GM19193 (cell line): ENCODE data around the gene WFIKKN1.

Experiments used
- POLR2A ChIP-seq: IDR thresholded peaks from 4 replicates; pipeline ENCODE4 v1.6.1; 2011; ENCODE audit not compliant: insufficient read depth, insufficient read length; ENCODE audit errors: extremely low read depth

WFIKKN1 gene

DNA sequence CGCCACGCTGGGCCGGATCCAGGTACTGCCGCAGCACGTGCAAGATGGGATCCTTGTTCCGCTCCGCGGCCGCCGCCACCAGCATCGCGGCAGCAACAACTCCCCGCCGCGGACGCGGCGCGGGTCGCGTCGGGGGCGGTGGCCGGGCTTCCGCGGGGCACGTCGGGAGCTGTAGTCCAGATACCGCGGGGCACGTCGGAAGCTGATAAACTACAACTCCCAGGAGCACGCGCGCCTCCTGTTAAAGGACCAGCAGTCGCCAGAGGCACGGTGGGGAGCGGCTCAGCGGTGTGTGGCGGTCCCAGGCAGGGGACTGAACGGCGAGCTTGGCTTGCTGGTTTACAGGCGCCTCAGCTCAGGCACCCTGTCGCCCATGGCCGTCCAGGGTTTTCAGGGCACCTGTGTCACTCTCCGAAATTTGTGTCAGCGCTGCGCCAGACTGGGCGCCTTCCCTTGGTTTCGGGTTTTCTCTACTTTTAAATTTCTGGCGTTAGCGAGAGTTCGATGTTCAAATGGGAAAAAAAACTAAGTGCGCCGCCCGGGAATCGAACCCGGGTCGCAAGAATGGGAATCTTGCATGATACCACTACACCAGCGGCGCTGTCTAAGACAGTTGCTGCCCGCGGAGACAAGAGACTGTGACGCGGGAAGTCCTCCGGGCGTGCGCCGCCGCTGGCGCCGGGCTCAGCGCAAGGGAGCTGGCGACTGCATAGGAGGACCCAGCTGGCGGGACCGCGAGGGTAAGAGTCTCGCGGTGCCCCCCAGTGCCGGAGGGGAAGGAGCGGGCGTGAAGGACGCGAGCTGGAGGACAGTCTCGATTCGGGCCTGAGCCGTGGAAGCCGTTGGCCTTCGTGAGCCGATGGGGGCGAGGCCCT is 5.7 kb downstream of the WFIKKN1 start, which contains the start of gene METTL26:
TSS of gene METTL26 (minus strand) at position 100 of the 875 bp plus-strand sequence. CDS start at position 85, 15 bp downstream.
- peak; percentile 79 for TF ChIP-seq POLR2A

DNA sequence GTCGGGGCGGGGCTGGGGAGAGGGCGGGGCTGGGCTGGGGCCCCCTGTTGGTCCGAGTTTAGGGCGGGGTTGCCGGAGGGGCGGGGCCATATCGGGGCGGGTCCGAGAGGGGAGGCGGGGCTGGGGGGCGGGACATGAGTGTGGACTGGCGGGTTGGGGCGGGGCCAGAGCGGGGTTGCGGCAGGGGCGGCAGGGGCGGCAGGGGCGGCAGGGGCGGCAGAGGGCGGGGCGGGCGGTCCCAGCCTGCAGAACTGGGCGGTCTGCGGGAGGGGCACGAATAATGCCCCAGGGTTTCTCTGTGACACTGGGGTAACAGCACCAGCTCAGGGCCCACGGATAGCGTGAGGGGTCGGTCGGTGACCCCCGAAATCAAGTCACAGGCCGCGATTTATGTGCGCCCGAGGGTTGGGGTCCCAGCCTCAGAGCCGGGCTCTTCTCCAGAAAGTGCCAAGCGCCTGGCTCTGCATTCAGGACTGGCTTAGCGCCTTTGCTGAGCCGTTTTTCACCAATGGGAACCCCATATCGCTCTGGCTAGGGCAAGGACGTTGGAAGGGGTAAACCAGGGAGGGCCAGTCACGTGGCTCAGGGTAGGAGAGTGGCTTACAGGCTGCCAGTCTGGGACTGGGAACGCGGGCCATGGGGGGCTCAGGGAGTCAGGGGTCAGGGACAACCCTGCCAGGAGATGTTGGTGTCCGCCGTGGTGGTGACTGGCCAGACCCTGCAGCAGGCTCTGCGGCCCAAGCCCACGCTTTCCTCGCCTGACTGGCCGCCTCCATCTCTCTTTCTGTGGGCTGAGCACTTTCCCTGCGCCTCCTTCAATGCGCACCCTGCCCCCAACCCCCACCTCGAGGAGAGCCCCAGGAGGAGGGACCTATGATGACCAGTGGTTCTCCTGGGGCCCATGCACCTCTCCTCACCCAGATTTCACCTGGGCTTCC is 6.6 kb downstream of the WFIKKN1 start:
- TF ChIP-seq POLR2A, result no peak

DNA sequence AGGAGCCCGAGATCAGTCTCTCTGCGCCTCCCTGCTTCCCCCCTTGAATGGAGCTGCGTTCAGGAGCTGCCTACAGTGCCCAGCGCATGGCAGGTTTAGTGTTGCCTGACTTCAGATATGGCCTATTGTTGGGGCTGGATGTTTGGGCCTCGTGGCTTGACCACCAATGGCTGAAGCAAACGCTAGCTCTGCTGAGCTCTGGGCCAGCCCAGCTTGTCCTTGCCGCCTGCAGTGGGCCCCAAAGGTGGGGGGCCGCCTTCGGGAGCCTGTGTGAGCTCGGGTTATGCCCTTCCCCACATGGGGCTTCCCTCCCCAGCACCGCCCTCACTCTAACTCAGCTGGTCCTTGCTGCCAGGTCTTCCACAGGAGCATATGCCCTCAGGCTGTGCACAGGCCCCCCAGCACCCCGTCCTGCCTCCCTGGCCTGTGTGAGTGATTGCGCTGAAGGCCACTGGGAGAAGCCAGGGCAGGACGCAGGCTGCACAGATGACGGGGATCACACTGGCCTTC is 7.3 kb downstream of the WFIKKN1 start:
- no peak for TF ChIP-seq POLR2A

DNA sequence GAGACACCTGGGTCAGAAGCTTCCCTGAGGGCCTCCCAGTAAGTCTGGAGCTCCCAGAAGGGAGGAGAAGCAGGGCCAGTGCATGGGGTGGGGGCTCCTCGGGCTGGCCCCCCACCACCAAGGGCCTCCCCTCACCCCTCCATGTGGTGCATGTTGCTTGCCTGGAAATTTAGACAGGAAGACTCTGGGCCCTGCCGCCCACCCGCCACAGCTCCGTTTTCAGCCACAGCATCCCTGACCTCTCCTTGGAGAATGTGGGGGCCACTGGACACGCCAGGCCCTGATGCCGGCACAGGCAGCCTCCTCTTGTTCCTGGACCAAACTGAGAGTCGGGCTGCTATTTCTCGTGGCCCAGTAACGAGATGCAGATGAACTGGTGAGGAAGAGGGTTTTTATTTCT is 8.1 kb downstream of the WFIKKN1 start:
- TF ChIP-seq POLR2A, result no peak

DNA sequence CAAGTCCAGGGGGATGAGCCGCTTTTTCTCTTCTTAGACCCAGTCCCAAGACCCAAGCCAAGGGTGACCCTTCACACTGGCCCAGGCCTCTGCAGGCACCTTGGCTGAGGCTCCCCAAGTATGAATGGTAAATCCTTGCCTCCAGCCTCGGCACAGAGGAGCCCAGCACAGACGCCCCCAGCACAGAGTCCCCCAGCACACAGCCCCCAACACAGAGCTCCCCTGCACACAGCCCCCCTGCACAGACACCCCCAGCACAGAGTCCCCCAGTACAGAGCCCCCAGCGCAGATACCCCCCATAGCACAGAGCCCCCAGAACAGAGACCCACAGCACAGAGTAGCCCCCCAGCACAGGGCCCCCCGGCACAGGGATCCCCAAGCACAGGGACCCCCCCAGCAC is 9.8 kb downstream of the WFIKKN1 start:
- TF ChIP-seq POLR2A, result no peak

DNA sequence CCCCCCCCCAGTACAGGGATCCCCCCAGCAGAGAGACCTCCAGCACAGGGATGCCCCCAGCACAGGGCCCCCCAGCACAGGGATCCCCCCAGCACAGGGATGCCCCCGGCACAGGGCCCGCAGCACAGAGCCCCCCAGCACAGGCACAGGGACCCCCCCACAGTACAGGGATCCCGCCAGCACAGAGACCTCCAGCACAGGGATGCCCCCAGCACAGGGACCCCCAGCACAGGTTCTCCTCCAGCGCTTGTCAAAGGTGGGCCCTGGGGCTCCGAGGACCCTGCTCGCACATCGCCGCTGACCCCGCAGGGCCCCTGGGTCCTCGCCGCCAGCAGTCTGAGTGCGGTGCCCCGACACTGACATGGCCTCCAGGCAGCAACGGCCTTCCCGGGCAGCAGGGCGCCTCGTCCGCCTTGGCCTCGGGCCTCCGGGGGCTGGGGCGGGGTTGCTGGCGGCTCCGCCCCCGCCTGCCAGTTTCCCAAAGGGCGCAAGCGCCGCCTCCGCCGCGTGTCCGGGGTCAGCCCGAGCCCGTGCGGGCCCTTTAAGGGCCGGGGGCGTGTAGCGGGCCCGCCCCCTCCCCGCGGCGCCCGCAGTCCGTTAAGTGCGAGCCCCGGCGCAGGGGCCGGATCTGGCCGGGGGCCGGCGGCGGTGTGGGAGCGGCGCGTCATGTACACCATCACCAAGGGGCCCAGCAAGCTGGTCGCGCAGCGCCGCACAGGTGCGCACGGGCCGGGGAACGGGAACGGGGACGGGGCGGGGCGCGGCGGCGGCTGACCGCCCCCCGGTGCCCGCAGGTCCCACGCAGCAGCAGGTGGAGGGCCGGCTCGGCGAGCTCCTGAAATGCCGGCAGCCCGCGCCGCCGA is 10.8 kb downstream of the WFIKKN1 start, which contains the start of gene MCRIP2:
TSS of gene MCRIP2 (plus strand) at position 503 of the 863 bp plus-strand sequence. CDS start at position 667, 164 bp downstream.
- TF ChIP-seq POLR2A, result peak; percentile 66

DNA sequence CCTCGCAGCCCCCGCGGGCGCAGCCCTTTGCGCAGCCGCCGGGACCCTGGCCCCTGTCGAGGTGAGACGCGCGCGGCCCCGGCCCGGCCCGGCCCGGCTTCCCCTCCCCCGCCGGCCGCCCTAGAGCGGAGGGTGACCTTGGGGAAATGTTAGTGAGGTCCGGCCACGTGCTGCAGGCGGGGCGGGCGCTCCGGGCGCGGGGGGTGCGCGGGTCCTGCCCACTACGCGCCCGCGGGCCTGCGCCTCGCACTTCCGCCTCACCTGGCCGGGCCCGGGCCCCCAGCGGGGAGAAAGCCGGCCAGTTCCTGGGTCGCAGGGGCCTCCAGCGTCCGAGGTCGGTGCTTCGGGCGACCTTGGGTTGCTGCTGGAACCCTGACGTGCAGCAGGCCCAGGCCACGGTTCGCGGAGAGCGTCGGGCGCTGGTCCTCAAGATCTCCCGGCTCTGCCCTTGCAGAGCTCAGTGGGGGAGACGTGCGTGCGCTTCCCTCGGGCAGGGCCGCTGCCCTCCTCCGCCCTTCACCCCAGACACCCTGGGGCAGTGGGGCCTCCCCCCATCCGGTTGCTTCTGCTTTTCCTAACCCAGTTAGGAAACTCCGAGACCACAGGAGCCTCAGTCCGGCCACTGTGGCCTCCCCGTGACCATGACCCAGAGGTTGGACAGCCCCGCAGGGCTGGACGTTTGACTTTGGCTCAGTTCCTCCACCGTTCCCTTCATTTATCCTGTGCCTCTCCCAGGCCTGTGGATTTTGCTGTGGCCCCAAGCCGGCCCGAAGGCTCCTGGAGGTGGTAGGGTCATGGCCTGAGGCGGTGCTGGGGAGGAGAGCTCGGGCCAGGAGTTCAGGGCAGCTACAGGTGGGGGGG is 11.6 kb downstream of the WFIKKN1 start:
- peak; percentile 22 for TF ChIP-seq POLR2A

DNA sequence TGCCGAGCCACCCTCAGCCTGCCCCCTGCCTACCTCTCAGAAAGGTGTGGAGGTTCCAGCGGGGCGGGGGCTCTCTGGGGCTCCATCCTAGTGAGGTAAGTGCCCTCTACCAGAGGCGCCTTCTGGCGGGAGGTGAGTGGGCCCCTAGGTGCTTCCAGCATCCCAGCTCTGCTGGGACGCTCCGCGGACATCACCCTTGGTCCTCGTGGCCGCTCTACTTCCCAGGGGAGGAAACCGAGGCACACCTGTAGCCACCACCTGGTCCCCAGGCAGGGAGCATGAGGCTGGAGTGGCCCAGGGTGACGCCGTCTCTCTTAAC is 12.2 kb downstream of the WFIKKN1 start:
- TF ChIP-seq POLR2A, result no peak

DNA sequence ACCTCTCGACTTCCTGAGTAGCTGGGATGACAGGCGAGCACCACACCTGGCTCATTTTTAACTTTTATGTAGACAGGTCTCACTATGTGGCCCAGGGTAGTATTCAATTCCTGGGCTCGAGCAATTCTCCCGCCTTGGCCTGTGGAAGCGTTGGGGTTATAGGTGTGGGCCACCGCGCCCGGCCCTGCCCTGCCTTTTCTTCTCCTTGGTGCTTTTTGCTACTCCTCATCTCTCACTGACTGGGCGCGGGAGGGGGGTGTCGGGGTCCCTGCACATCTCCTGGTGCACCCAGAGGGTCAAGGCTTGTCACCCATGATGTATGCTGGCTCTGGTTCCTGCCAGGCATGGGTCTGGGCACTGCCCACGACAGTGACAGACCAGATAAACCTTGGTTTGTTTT is 13.8 kb downstream of the WFIKKN1 start:
- TF ChIP-seq POLR2A, result no peak

DNA sequence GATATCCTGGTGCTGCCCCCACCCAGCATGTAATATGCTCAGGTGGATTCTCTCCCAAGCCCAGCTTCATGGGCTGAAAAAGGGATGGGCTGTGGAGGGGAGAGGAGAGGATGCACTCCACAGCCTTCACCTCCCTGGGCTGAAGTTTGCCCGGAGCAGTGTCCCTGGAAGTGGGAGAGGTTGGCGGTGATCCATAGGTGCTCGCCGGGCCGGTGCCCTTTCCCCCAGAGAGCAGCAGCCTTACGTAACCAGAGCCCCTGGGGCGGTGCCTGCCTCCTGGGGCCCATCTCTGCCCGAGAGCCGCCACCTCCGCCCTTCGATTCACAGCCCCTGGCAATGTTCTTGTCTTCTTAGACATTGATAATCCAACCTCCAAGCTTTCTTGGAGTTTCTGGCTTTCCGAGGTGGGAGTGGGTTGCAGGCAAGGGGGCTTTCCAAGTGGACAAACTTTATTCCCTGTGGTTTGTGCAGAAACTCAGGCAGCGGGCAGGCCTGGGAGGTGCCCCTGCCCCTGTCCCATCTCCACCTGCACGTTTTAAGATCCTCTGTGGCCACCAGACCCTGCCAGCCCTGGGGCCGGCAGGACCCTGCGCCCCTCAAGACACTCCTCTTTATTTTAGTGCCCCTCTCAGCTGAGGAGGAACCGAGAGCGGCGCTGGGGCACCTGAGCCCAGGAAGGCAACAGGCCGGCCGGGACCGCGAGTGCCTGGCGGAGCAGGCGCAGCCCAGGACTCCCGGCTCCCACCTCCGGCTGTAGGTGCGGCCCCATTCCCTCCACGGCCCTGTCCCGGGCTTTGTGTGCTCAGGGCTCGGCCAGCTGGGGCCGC is 15.3 kb downstream of the WFIKKN1 start:
- TF ChIP-seq POLR2A, result no peak

DNA sequence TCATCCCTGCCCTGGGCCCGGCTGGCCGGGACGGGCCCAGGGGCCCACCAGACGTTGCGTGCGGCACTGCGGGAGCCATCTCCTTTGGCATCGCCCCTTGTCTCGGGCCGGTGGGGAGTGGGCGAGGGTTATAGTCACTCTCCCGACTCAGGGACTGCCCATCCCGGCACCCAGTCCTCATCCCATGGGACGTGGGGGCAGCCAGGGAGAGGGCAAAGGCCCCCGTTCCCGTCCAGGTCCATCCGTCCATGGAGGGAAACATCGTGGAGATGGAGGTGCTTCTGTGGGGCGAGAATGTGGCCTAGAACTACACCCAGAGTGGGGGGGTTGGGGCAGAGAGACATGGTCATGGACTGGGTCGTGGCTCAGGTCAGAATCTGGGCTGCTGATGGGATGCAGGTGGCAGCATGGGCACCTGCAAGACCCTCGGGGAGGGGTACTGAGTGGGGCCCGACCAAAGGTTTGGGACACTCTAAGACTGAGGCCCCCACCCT is 15.9 kb downstream of the WFIKKN1 start:
- no peak for TF ChIP-seq POLR2A

DNA sequence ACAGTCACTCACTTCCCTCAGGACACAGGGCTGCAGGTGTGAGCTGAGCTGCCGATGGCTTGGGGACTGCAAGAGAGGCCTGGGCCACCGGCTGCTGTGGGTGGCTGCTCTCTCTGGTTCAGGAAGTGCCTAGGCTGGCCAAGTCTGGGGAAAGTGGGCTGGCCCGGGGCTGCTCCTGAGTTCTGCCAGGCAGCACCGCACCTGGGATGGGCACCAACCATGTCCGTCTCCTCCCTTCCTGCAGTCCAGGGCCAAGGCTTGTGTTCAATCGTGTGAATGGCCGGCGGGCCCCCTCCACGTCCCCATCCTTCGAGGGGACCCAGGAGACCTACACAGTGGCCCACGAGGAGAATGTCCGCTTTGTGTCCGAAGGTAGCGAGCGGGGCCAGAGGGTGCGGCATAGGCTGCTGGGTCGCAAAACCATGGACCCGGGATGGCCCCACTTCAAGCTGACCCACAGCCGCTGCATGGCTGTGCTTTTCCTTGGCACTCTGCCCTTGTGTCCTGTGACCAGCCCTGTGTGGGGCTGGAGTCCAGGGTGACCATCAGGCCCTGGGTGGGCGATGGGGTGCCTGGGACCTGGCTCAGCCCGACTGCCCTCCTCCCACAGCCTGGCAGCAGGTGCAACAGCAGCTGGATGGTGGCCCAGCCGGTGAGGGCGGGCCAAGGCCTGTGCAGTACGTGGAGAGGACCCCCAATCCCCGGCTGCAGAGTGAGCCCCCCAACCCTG is 16.6 kb downstream of the WFIKKN1 start:
- no peak for TF ChIP-seq POLR2A

DNA sequence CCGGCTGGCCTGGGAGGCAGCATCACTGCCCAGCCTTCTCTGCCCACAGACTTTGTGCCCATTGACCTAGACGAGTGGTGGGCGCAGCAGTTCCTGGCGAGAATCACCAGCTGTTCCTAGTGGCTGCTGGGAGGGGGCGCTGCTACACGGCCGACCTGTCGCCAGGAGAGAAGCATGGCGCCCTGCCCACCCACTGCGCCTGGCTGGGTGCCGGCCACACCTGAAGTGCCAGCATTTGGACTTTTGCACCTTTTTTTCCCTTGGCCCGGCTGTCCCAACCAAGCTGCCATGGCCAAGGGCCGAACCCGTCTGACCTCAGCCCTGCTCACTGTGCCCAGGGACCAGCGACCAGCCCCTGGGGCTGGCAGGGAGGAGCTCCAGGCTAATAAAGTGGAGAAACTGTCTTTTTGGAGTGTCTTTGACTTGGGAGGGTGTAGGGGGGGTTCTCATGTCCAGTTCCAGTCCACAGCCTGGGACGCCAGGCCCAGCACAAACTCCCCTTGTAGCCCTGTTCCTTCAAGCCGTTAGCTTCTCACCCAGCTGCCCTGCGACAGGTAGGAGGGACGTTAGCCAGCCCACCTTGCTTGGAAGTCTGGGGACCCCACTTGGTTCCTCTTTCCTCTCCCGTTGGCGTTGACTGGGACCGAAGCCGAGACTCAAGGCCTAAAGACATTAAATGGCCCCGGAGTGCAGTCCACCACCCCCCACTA is 17.4 kb downstream of the WFIKKN1 start:
- no peak for TF ChIP-seq POLR2A
